HK-2 (cell line): ENCODE results near the gene ZNF714.
"Not testable (repeated sequence)": the region's sequence is repeated elsewhere in the genome, so short reads cannot be mapped to it uniquely, and the experiment has no call there.

Experiments
- DNase-seq: peaks from one replicate; pipeline ENCODE4 v3.0.0-alpha.2; 2018; ENCODE audit not compliant: unreplicated experiment

The ZNF714 gene

GRCh38 chr19:21130097-21130775 lies 48.2 kb downstream of the ZNF714 start:
- DNase-seq = no peak

GRCh38 chr19:21133633-21134032 lies 51.6 kb downstream of the ZNF714 start:
- DNase-seq = no peak

GRCh38 chr19:21134934-21135366 lies 52.9 kb downstream of the ZNF714 start:
- DNase-seq = no peak

- no peak for DNase-seq
These were observed 53.4 kb downstream of the ZNF714 start for GRCh38 chr19:21135433-21135832.

GRCh38 chr19:21138130-21138529 lies 56.1 kb downstream of the ZNF714 start:
- DNase-seq = no peak

GRCh38 chr19:21141006-21141405 lies 59.0 kb downstream of the ZNF714 start:
- not testable (repeated sequence) for DNase-seq

- DNase-seq = peak; percentile 92
These were observed 59.9 kb downstream of the ZNF714 start, which contains the start of gene ZNF431 for GRCh38 chr19:21141787-21142464. ZNF431 (plus strand) TSS chr19:21142040; CDS start chr19:21142184, 144 bp downstream.

- DNase-seq = no peak
These were observed 61.4 kb downstream of the ZNF714 start for GRCh38 chr19:21143428-21143827.

- DNase-seq = no peak
These were observed 61.9 kb downstream of the ZNF714 start for GRCh38 chr19:21143854-21144253.

GRCh38 chr19:21147540-21147939 lies 65.5 kb downstream of the ZNF714 start:
- no peak for DNase-seq

GRCh38 chr19:21148681-21149080 lies 66.7 kb downstream of the ZNF714 start:
- no peak for DNase-seq

GRCh38 chr19:21149877-21150276 lies 67.9 kb downstream of the ZNF714 start:
- DNase-seq = no peak

GRCh38 chr19:21151460-21151859 lies 69.5 kb downstream of the ZNF714 start:
- no peak for DNase-seq

- DNase-seq = no peak
These were observed 76.6 kb downstream of the ZNF714 start for GRCh38 chr19:21158523-21159135.

GRCh38 chr19:21164541-21164940 lies 82.5 kb downstream of the ZNF714 start:
- no peak for DNase-seq

GRCh38 chr19:21166436-21166835 lies 84.4 kb downstream of the ZNF714 start:
- DNase-seq = no peak
